ENCODE measurements around the gene SUPT20HL2.

The SUPT20HL2 gene

GRCh38 chrX:24301806-24302205 is 12.1 kb downstream of the SUPT20HL2 start:
- no peaks in the 10 kb centered on the region for H3K9me3 ChIP-seq (ENCODE audit: insufficient read depth, low read length)

GRCh38 chrX:24301060-24301459 is 12.8 kb downstream of the SUPT20HL2 start:
- Histone ChIP-seq H3K4me3 (ENCODE audit: insufficient read depth, low read length, poor library complexity, severe bottlenecking) (no peak overlapping the region), H3K36me3 (ENCODE audit: low read length) (no peaks in the 10 kb centered on the region), H3K79me2 (ENCODE audit: insufficient read depth, low read length) (no peaks in the 10 kb centered on the region), H3K4me2 (ENCODE audit: low read depth, low read length, poor library complexity, severe bottlenecking) (no peak overlapping the region), H3K9ac (ENCODE audit: low read length) (no peak overlapping the region), H3K9me3 (ENCODE audit: insufficient read depth, low read length) (no peaks in the 10 kb centered on the region), H4K20me1 (ENCODE audit: low read depth, low read length) (no peaks in the 10 kb centered on the region), H3K27ac (ENCODE audit: low read depth, low read length) (no peak overlapping the region), H3K27me3 (ENCODE audit: low read length) (no peaks in the 10 kb centered on the region), H2AFZ (ENCODE audit: low read depth, low read length, severe bottlenecking) (no peak overlapping the region), H3F3A (ENCODE audit: insufficient read depth) (no peaks in the 10 kb centered on the region), H3K9me2 (replicated peaks; ENCODE audit: insufficient read depth, low read length) (no peaks in the 10 kb centered on the region)
- TF ChIP-seq EZH2phosphoT487 (conservative IDR thresholded peaks at IDR 0.05; ENCODE audit: low read length) (no peak), CTCF (IDR thresholded peaks at IDR 0.05; ENCODE audit: insufficient read depth, low read length, poor library complexity, severe bottlenecking) (no peak)

More at GRCh38 chrX:24301806-24302205, 12.1 kb downstream of the SUPT20HL2 start:
- H3K4me2 ChIP-seq (ENCODE audit: low read depth, low read length, poor library complexity, severe bottlenecking) = no peak overlapping the region
- H3K9ac ChIP-seq (ENCODE audit: low read length) = no peak overlapping the region
- H3K36me3 ChIP-seq (ENCODE audit: low read length) = no peaks in the 10 kb centered on the region
- no peaks in the 10 kb centered on the region for H3K27me3 ChIP-seq (ENCODE audit: low read length)
- TF ChIP-seq EZH2phosphoT487 (conservative IDR thresholded peaks at IDR 0.05; ENCODE audit: low read length) (no peak), CTCF (IDR thresholded peaks at IDR 0.05; ENCODE audit: insufficient read depth, low read length, poor library complexity, severe bottlenecking) (no peak)
- H4K20me1 ChIP-seq (ENCODE audit: low read depth, low read length) = no peaks in the 10 kb centered on the region
- H3K9me2 ChIP-seq (replicated peaks; ENCODE audit: insufficient read depth, low read length) = no peaks in the 10 kb centered on the region
- H3F3A ChIP-seq (ENCODE audit: insufficient read depth) = no peaks in the 10 kb centered on the region
- H3K79me2 ChIP-seq (ENCODE audit: insufficient read depth, low read length) = no peaks in the 10 kb centered on the region
- no peak overlapping the region for H3K27ac ChIP-seq (ENCODE audit: low read depth, low read length)
- no peak overlapping the region for H3K4me3 ChIP-seq (ENCODE audit: insufficient read depth, low read length, poor library complexity, severe bottlenecking)
- no peak overlapping the region for H2AFZ ChIP-seq (ENCODE audit: low read depth, low read length, severe bottlenecking)

- Histone ChIP-seq H3K4me3 (ENCODE audit: insufficient read depth, low read length, poor library complexity, severe bottlenecking) (no peak overlapping the region), H4K20me1 (ENCODE audit: low read depth, low read length) (no peaks in the 10 kb centered on the region), H2AFZ (ENCODE audit: low read depth, low read length, severe bottlenecking) (no peak overlapping the region), H3K27ac (ENCODE audit: low read depth, low read length) (no peak overlapping the region), H3K9ac (ENCODE audit: low read length) (no peak overlapping the region), H3K79me2 (ENCODE audit: insufficient read depth, low read length) (no peaks in the 10 kb centered on the region), H3K36me3 (ENCODE audit: low read length) (no peaks in the 10 kb centered on the region), H3K27me3 (ENCODE audit: low read length) (no peaks in the 10 kb centered on the region), H3F3A (ENCODE audit: insufficient read depth) (no peaks in the 10 kb centered on the region), H3K4me2 (ENCODE audit: low read depth, low read length, poor library complexity, severe bottlenecking) (no peak overlapping the region), H3K9me3 (ENCODE audit: insufficient read depth, low read length) (no peaks in the 10 kb centered on the region), H3K9me2 (replicated peaks; ENCODE audit: insufficient read depth, low read length) (no peaks in the 10 kb centered on the region)
- no peak for TF ChIP-seq EZH2phosphoT487 (conservative IDR thresholded peaks at IDR 0.05; ENCODE audit: low read length)
- no peak for TF ChIP-seq CTCF (IDR thresholded peaks at IDR 0.05; ENCODE audit: insufficient read depth, low read length, poor library complexity, severe bottlenecking)
These were observed 15.7 kb downstream of the SUPT20HL2 start for GRCh38 chrX:24298191-24298590.

Data from SU-DHL-6 (cell line).